GM12872 (cell line): ENCODE measurements around the gene FOXO3.

Experiments used
- CTCF ChIP-seq: IDR thresholded peaks from 3 replicates; pipeline ENCODE4 v1.5.1; 2011; ENCODE audit warnings: low read depth, mild to moderate bottlenecking, low read length, moderate library complexity; ENCODE audit not compliant: insufficient read depth

Gene FOXO3

GRCh38 chr6:108662702-108663101 is 102.0 kb downstream of the FOXO3 start:
- TF ChIP-seq CTCF = no peak

- TF ChIP-seq CTCF = no peak
These were observed 104.9 kb downstream of the FOXO3 start for GRCh38 chr6:108665495-108666196.

GRCh38 chr6:108666656-108667260 is 106.0 kb downstream of the FOXO3 start:
- TF ChIP-seq CTCF = no peak

GRCh38 chr6:108667993-108668392 is 107.3 kb downstream of the FOXO3 start:
- no peak for TF ChIP-seq CTCF

GRCh38 chr6:108669673-108670072 is 109.0 kb downstream of the FOXO3 start:
- TF ChIP-seq CTCF = no peak

- TF ChIP-seq CTCF = no peak
These were observed 110.5 kb downstream of the FOXO3 start for GRCh38 chr6:108671175-108671574.

- TF ChIP-seq CTCF = no peak
These were observed 111.1 kb downstream of the FOXO3 start for GRCh38 chr6:108671790-108672189.
